HEK293 (cell line): ENCODE results near the gene NDE1.

Experiments used
- EGR2 ChIP-seq: fragments of 450-650 bp; formaldehyde crosslinking; IDR thresholded peaks from 2 replicates; pipeline ENCODE4 v1.5.1; 2016; ENCODE audit warnings: low read depth, missing biosample characterization, missing genetic modification characterization
- GLI2 ChIP-seq: fragments of 450-650 bp; formaldehyde crosslinking; IDR thresholded peaks from 2 replicates; pipeline ENCODE4; 2017; ENCODE audit warnings: missing biosample characterization, missing genetic modification characterization, low read depth, borderline replicate concordance
- SP7 ChIP-seq: fragments of 450-650 bp; formaldehyde crosslinking; IDR thresholded peaks from 2 replicates; pipeline ENCODE4 v1.5.1; 2016; ENCODE audit warnings: missing biosample characterization, missing genetic modification characterization
- WT1 ChIP-seq: fragments of 450-650 bp; formaldehyde crosslinking; IDR thresholded peaks from 2 replicates; pipeline ENCODE4 v1.5.1; 2016; ENCODE audit warnings: missing biosample characterization, missing genetic modification characterization
- ZBTB17 ChIP-seq: fragments of 450-650 bp; formaldehyde crosslinking; IDR thresholded peaks from 2 replicates; pipeline ENCODE4 v1.5.1; 2016; ENCODE audit warnings: missing biosample characterization, missing genetic modification characterization
- ZFP37 ChIP-seq: fragments of 450-650 bp; formaldehyde crosslinking; IDR thresholded peaks from 2 replicates; pipeline ENCODE4 v1.5.1; 2016; ENCODE audit warnings: missing biosample characterization, missing genetic modification characterization
- ZFP69B ChIP-seq: fragments of 450-650 bp; formaldehyde crosslinking; IDR thresholded peaks from 2 replicates; pipeline ENCODE4 v1.5.1; 2016; ENCODE audit warnings: missing biosample characterization, missing genetic modification characterization
- ZNF146 ChIP-seq: fragments of 450-650 bp; formaldehyde crosslinking; IDR thresholded peaks from 2 replicates; pipeline ENCODE4 v1.5.1; 2016; ENCODE audit warnings: missing biosample characterization, missing genetic modification characterization
- ZNF501 ChIP-seq: fragments of 450-650 bp; formaldehyde crosslinking; IDR thresholded peaks from 2 replicates; pipeline ENCODE4 v1.5.1; 2016; ENCODE audit warnings: missing biosample characterization, missing genetic modification characterization
- ZNF560 ChIP-seq: fragments of 450-650 bp; formaldehyde crosslinking; IDR thresholded peaks from 2 replicates; pipeline ENCODE4 v1.5.1; 2017; ENCODE audit warnings: missing biosample characterization, missing genetic modification characterization, borderline replicate concordance
- ZNF626 ChIP-seq: fragments of 450-650 bp; sonication (Bioruptor Pico); formaldehyde crosslinking; IDR thresholded peaks from 2 replicates; pipeline ENCODE4 v1.5.1; 2018; ENCODE audit warnings: missing biosample characterization, missing genetic modification characterization, inconsistent platforms
- ZNF660 ChIP-seq: fragments of 450-650 bp; IDR thresholded peaks from 2 replicates; pipeline ENCODE4 v1.5.1; 2018; ENCODE audit warnings: missing biosample characterization, mild to moderate bottlenecking, missing genetic modification characterization
- ZNF76 ChIP-seq: fragments of 450-650 bp; formaldehyde crosslinking; IDR thresholded peaks from 2 replicates; pipeline ENCODE4; 2016; ENCODE audit warnings: low read depth, missing biosample characterization, missing genetic modification characterization, borderline replicate concordance
- ZNF830 ChIP-seq: fragments of 450-650 bp; IDR thresholded peaks from 2 replicates; pipeline ENCODE4 v1.5.0; 2018; ENCODE audit warnings: missing biosample characterization, missing genetic modification characterization, low read depth, mild to moderate bottlenecking, moderate library complexity
- ZSCAN23 ChIP-seq: fragments of 450-650 bp; formaldehyde crosslinking; IDR thresholded peaks from 2 replicates; pipeline ENCODE4 v1.5.1; 2016; ENCODE audit warnings: missing biosample characterization, missing genetic modification characterization
- TF ChIP-seq, protein P1 (sequence below): IDR thresholded peaks from 2 replicates; pipeline ENCODE4 v1.6.1; 2011; ENCODE audit warnings: mild to moderate bottlenecking, low read depth, low read length, borderline replicate concordance
- TF ChIP-seq, protein P2 (sequence below): fragments of 450-650 bp; formaldehyde crosslinking; IDR thresholded peaks from 2 replicates; pipeline ENCODE4 v1.5.1; 2016; ENCODE audit warnings: missing biosample characterization, missing genetic modification characterization
- TF ChIP-seq, protein P3 (sequence below): fragments of 450-650 bp; formaldehyde crosslinking; IDR thresholded peaks from 2 replicates; pipeline ENCODE4 v1.5.1; 2016; ENCODE audit warnings: missing biosample characterization, missing genetic modification characterization, borderline replicate concordance
- TF ChIP-seq, protein P4 (sequence below): fragments of 450-650 bp; formaldehyde crosslinking; IDR thresholded peaks from 2 replicates; pipeline ENCODE4 v1.5.1; 2016; ENCODE audit warnings: missing biosample characterization, missing genetic modification characterization
- TF ChIP-seq, protein P5 (sequence below): fragments of 450-650 bp; formaldehyde crosslinking; IDR thresholded peaks from 2 replicates; pipeline ENCODE4 v1.5.1; 2016; ENCODE audit warnings: missing biosample characterization, missing genetic modification characterization
- TF ChIP-seq, protein P6 (sequence below): fragments of 450-650 bp; formaldehyde crosslinking; IDR thresholded peaks from 2 replicates; pipeline ENCODE4 v1.5.1; 2017; ENCODE audit warnings: missing biosample characterization, missing genetic modification characterization
- TF ChIP-seq, protein P7 (sequence below): fragments of 450-650 bp; formaldehyde crosslinking; optimal IDR thresholded peaks from 2 replicates; pipeline ENCODE3; 2016; ENCODE audit warnings: missing biosample characterization, mild to moderate bottlenecking, missing genetic modification characterization
- TF ChIP-seq, protein P8 (sequence below): fragments of 450-650 bp; formaldehyde crosslinking; conservative IDR thresholded peaks from 2 replicates; pipeline ENCODE4 v1.5.1; 2016; ENCODE audit warnings: low read depth, missing biosample characterization, missing genetic modification characterization

Gene NDE1

DNA sequence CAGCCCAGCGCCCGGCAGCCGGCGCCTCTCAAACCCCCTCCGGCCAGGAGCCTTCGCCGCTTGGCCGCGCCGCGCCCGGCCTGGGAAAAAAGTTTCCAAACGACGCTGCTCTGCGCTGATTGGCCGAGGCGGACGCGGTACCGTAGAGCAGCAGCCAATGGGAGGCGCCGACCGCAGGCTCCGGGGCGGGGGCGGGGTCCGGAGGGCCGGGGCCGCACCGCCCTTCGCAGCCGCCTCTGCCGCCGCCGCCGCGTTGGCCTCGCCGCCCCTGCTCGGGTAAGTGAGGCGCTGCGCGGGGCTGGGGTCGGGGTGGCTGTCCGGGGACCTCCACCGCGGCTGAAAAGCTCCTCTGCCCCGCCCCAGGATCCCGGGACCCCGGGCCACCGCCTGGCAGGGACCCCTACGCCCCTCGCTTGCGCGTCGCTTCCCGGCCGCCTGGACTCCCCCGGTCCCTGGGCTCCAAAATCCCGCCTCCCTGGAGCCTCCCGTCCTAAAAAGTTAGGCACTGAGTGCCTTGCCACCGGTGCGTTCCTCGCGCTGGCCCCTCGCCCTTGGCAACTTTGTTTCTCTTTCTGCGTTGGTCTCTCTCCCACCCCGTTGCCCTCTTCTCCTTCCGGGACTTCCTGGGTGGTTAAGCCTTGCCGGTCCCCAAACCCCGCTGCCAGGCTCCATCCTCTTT is at the start of gene NDE1 (continued):
- TF ChIP-seq, protein P1, sequence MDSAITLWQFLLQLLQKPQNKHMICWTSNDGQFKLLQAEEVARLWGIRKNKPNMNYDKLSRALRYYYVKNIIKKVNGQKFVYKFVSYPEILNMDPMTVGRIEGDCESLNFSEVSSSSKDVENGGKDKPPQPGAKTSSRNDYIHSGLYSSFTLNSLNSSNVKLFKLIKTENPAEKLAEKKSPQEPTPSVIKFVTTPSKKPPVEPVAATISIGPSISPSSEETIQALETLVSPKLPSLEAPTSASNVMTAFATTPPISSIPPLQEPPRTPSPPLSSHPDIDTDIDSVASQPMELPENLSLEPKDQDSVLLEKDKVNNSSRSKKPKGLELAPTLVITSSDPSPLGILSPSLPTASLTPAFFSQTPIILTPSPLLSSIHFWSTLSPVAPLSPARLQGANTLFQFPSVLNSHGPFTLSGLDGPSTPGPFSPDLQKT, result no peak
- TF ChIP-seq ZNF830 (tag by site-specific recombination), result no peak
- no peak for TF ChIP-seq ZNF626 (tag by site-specific recombination)
- TF ChIP-seq, protein P2, sequence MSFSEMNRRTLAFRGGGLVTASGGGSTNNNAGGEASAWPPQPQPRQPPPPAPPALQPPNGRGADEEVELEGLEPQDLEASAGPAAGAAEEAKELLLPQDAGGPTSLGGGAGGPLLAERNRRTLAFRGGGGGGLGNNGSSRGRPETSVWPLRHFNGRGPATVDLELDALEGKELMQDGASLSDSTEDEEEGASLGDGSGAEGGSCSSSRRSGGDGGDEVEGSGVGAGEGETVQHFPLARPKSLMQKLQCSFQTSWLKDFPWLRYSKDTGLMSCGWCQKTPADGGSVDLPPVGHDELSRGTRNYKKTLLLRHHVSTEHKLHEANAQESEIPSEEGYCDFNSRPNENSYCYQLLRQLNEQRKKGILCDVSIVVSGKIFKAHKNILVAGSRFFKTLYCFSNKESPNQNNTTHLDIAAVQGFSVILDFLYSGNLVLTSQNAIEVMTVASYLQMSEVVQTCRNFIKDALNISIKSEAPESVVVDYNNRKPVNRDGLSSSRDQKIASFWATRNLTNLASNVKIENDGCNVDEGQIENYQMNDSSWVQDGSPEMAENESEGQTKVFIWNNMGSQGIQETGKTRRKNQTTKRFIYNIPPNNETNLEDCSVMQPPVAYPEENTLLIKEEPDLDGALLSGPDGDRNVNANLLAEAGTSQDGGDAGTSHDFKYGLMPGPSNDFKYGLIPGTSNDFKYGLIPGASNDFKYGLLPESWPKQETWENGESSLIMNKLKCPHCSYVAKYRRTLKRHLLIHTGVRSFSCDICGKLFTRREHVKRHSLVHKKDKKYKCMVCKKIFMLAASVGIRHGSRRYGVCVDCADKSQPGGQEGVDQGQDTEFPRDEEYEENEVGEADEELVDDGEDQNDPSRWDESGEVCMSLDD (tag by site-specific recombination), result no peak
- TF ChIP-seq ZNF560 (tag by site-specific recombination), result no peak
- TF ChIP-seq SP7, result peak; percentile 21; the same call in 1 of the 2 replicates
- no peak for TF ChIP-seq GLI2 (tag by site-specific recombination)
- TF ChIP-seq ZNF660 (tag by site-specific recombination), result peak; percentile 57; the same call in 1 of the 2 replicates
- TF ChIP-seq, protein P3, sequence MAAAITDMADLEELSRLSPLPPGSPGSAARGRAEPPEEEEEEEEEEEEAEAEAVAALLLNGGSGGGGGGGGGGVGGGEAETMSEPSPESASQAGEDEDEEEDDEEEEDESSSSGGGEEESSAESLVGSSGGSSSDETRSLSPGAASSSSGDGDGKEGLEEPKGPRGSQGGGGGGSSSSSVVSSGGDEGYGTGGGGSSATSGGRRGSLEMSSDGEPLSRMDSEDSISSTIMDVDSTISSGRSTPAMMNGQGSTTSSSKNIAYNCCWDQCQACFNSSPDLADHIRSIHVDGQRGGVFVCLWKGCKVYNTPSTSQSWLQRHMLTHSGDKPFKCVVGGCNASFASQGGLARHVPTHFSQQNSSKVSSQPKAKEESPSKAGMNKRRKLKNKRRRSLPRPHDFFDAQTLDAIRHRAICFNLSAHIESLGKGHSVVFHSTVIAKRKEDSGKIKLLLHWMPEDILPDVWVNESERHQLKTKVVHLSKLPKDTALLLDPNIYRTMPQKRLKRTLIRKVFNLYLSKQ, result no peak
- TF ChIP-seq ZNF501, result no peak; the same call in 1 of the 2 replicates
- TF ChIP-seq ZBTB17, result no peak
- TF ChIP-seq ZNF76 (tag by site-specific recombination), result no peak
- no peak for TF ChIP-seq ZNF146 (tag by site-specific recombination)
- TF ChIP-seq, protein P4, sequence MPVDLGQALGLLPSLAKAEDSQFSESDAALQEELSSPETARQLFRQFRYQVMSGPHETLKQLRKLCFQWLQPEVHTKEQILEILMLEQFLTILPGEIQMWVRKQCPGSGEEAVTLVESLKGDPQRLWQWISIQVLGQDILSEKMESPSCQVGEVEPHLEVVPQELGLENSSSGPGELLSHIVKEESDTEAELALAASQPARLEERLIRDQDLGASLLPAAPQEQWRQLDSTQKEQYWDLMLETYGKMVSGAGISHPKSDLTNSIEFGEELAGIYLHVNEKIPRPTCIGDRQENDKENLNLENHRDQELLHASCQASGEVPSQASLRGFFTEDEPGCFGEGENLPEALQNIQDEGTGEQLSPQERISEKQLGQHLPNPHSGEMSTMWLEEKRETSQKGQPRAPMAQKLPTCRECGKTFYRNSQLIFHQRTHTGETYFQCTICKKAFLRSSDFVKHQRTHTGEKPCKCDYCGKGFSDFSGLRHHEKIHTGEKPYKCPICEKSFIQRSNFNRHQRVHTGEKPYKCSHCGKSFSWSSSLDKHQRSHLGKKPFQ (tag by site-specific recombination), result no peak
- TF ChIP-seq ZFP37 (tag by site-specific recombination), result no peak
- TF ChIP-seq, protein P5, sequence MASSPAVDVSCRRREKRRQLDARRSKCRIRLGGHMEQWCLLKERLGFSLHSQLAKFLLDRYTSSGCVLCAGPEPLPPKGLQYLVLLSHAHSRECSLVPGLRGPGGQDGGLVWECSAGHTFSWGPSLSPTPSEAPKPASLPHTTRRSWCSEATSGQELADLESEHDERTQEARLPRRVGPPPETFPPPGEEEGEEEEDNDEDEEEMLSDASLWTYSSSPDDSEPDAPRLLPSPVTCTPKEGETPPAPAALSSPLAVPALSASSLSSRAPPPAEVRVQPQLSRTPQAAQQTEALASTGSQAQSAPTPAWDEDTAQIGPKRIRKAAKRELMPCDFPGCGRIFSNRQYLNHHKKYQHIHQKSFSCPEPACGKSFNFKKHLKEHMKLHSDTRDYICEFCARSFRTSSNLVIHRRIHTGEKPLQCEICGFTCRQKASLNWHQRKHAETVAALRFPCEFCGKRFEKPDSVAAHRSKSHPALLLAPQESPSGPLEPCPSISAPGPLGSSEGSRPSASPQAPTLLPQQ, result no peak
- TF ChIP-seq, protein P6, sequence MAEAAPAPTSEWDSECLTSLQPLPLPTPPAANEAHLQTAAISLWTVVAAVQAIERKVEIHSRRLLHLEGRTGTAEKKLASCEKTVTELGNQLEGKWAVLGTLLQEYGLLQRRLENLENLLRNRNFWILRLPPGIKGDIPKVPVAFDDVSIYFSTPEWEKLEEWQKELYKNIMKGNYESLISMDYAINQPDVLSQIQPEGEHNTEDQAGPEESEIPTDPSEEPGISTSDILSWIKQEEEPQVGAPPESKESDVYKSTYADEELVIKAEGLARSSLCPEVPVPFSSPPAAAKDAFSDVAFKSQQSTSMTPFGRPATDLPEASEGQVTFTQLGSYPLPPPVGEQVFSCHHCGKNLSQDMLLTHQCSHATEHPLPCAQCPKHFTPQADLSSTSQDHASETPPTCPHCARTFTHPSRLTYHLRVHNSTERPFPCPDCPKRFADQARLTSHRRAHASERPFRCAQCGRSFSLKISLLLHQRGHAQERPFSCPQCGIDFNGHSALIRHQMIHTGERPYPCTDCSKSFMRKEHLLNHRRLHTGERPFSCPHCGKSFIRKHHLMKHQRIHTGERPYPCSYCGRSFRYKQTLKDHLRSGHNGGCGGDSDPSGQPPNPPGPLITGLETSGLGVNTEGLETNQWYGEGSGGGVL, result peak; percentile 32; the same call in 1 of the 2 replicates
- no peak for TF ChIP-seq WT1 (tag by site-specific recombination)
- TF ChIP-seq, protein P7, sequence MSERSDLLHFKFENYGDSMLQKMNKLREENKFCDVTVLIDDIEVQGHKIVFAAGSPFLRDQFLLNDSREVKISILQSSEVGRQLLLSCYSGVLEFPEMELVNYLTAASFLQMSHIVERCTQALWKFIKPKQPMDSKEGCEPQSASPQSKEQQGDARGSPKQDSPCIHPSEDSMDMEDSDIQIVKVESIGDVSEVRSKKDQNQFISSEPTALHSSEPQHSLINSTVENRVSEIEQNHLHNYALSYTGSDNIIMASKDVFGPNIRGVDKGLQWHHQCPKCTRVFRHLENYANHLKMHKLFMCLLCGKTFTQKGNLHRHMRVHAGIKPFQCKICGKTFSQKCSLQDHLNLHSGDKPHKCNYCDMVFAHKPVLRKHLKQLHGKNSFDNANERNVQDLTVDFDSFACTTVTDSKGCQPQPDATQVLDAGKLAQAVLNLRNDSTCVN (tag by site-specific recombination), result peak; percentile 51
- TF ChIP-seq, protein P8, sequence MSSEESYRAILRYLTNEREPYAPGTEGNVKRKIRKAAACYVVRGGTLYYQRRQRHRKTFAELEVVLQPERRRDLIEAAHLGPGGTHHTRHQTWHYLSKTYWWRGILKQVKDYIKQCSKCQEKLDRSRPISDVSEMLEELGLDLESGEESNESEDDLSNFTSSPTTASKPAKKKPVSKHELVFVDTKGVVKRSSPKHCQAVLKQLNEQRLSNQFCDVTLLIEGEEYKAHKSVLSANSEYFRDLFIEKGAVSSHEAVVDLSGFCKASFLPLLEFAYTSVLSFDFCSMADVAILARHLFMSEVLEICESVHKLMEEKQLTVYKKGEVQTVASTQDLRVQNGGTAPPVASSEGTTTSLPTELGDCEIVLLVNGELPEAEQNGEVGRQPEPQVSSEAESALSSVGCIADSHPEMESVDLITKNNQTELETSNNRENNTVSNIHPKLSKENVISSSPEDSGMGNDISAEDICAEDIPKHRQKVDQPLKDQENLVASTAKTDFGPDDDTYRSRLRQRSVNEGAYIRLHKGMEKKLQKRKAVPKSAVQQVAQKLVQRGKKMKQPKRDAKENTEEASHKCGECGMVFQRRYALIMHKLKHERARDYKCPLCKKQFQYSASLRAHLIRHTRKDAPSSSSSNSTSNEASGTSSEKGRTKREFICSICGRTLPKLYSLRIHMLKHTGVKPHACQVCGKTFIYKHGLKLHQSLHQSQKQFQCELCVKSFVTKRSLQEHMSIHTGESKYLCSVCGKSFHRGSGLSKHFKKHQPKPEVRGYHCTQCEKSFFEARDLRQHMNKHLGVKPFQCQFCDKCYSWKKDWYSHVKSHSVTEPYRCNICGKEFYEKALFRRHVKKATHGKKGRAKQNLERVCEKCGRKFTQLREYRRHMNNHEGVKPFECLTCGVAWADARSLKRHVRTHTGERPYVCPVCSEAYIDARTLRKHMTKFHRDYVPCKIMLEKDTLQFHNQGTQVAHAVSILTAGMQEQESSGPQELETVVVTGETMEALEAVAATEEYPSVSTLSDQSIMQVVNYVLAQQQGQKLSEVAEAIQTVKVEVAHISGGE (tag by site-specific recombination), result peak; percentile 55
- TF ChIP-seq ZSCAN23 (tag by site-specific recombination), result no peak
- peak; percentile 21; the same call in 1 of the 2 replicates for TF ChIP-seq EGR2 (tag by site-specific recombination)
- TF ChIP-seq ZFP69B, result no peak
